ENCODE results near the gene RAD21L1. TPM values are rescaled to one million over a fixed set of nuclear protein-coding genes. Genes with fewer than 3 reads are reported as not detected.

The RAD21L1 gene
- total and polyA plus RNA-seq, 2 donors (not counting 3 experiments of a cell fraction or from before 2014, with no cell fraction given), result 0.06 TPM; not detected in 1

- CTCF ChIA-PET, result interaction anchor here (1.0 kb wide), 1 partner anchor 20 kb away, joined by 4 read pairs; no protein-coding TSS in a partner anchor
Measured at GRCh38 chr20:1254254-1254653, 28.4 kb downstream of the RAD21L1 start.

More at GRCh38 chr20:1254254-1254653, 28.4 kb downstream of the RAD21L1 start:
- Histone ChIP-seq H3K4me1 (ENCODE audit: control insufficient read depth, extremely low read depth, insufficient read depth, low read length) (peaks cover 5% of the 10 kb centered on the region), H3K9me1 (replicated peaks; ENCODE audit: control insufficient read depth, extremely low read depth, insufficient read depth, low read length) (no peaks in the 10 kb centered on the region), H3K79me2 (ENCODE audit: control insufficient read depth, insufficient read depth, low read length) (no peaks in the 10 kb centered on the region), H3K27me3 (ENCODE audit: control insufficient read depth in 2 of 2, insufficient read depth in 2 of 2, low read length in 2 of 2) (peaks cover 3 to 8% of the 10 kb centered on the region in 2 experiments), H3K4me3 (replicated peaks in 1 of 3; ENCODE audit: insufficient read depth in 1 of 3, low read depth in 1 of 3, low read length in 3 of 3) (no peak overlapping the region), H3K9me3 (replicated peaks; ENCODE audit: control insufficient read depth, insufficient read depth, low read length) (no peaks in the 10 kb centered on the region), H3K9ac (replicated peaks; ENCODE audit: extremely low read depth, insufficient read depth, low read length) (no peak overlapping the region), H3K27ac (ENCODE audit: insufficient read depth, low read depth, low read length) (no peak overlapping the region), H3K4me2 (ENCODE audit: insufficient read depth, low read length) (no peak overlapping the region), H4K20me1 (replicated peaks; ENCODE audit: control insufficient read depth, extremely low read depth, insufficient read depth, low read length) (no peaks in the 10 kb centered on the region), H3K36me3 (ENCODE audit: control insufficient read depth in 2 of 2, extremely low read depth in 1 of 2, insufficient read depth in 2 of 2, low read length in 2 of 2) (no peaks in the 10 kb centered on the region), H2AFZ (ENCODE audit: low read depth, low read length) (no peak overlapping the region)
- intact Hi-C loops (cut with micrococcal nuclease), result no loop called here
- TF ChIP-seq GATA2 (IDR thresholded peaks at IDR 0.05; ENCODE audit: insufficient read depth, insufficient read length, low read depth, low read length) (no peak), POLR2AphosphoS5 (IDR thresholded peaks at IDR 0.05; ENCODE audit: insufficient read depth, low read depth, low read length) (no peak), JUN (IDR thresholded peaks at IDR 0.05; ENCODE audit: borderline replicate concordance, insufficient read depth, insufficient read length, low read depth) (no peak), MYC (IDR thresholded peaks at IDR 0.05; ENCODE audit: low read depth, low read length) (no peak), EZH2 (IDR thresholded peaks at IDR 0.05; ENCODE audit: borderline replicate concordance, low read depth, low read length, severe bottlenecking) (no peak), MAX (IDR thresholded peaks at IDR 0.05; ENCODE audit: insufficient read depth, insufficient read length) (no peak), CTCF (IDR thresholded peaks at IDR 0.05; ENCODE audit: extremely low read depth in 1 of 2, insufficient read depth in 1 of 2, low read depth in 1 of 2, low read length in 2 of 2) (no peak), POLR2A (IDR thresholded peaks at IDR 0.05; ENCODE audit: low read depth, low read length) (no peak), FOS (IDR thresholded peaks at IDR 0.05; ENCODE audit: borderline replicate concordance, insufficient read depth, low read length) (no peak)
- dilution Hi-C loops (cut with MboI; ENCODE audit: extremely low pct_ligation_motif_present, low sequenced_read_pairs), result no loop called here
- POLR2A ChIA-PET, result no interaction called here
- DNase-seq (ENCODE audit: low read depth, low spot score), result no peak
- FAIRE-seq, result no peak
- no TSS peak for BruUV-seq (replicated peaks)
